GM12874 (cell line): ENCODE results near the gene HOXD11.

Experiments
- CTCF ChIP-seq: IDR thresholded peaks from 2 replicates; pipeline ENCODE4 v1.5.1; 2011; ENCODE audit warnings: low read depth, mild to moderate bottlenecking, control low read depth, low read length, moderate library complexity; ENCODE audit not compliant: insufficient read depth

HOXD11 gene

GRCh38 chr2:176082824-176083751 lies 24.0 kb upstream of the HOXD11 start:
- TF ChIP-seq CTCF, result no peak

GRCh38 chr2:176083796-176084261 lies 23.3 kb upstream of the HOXD11 start, which contains the start of gene EVX2:
EVX2 (minus strand) TSS chr2:176083962; CDS start chr2:176083776, 186 bp downstream.
- no peak for TF ChIP-seq CTCF

GRCh38 chr2:176084611-176085119 lies 22.4 kb upstream of the HOXD11 start:
- TF ChIP-seq CTCF, result no peak

- no peak for TF ChIP-seq CTCF
Observed at GRCh38 chr2:176085120-176085788, 21.8 kb upstream of the HOXD11 start.

- TF ChIP-seq CTCF, result peak; percentile 37; the same call in 1 of the 2 replicates
Observed at GRCh38 chr2:176085861-176086771, 21.0 kb upstream of the HOXD11 start.

- no peak for TF ChIP-seq CTCF
Observed at GRCh38 chr2:176087330-176088047, 19.6 kb upstream of the HOXD11 start.
